A549 (cell line): Measurements from ENCODE around the gene HOMER1. TPM values are rescaled to one million over a fixed set of nuclear protein-coding genes. Genes with fewer than 3 reads are reported as not detected.

ENCODE experiments used
- ATAC-seq, 2 experiments: fragments of 200-7000 bp in 1 of 2; fragments of >200 bp in 1 of 2; cut with Nextera tagmentation in 1 of 2; cut with Tn5 transposase in 1 of 2; 3 replicates each; pipeline versions ENCODE4 v1.8.0 to v1.9.1; 2018 to 2020; ENCODE audit warnings: mild to moderate bottlenecking in 1 of 2, moderate library complexity in 1 of 2
- CTCF ChIA-PET: fragments of 300-600 bp; sonication (Branson Sonifier 250); formaldehyde crosslinking; extraction: SDS; loops from one replicate; lab custom pipeline; 2021; ENCODE audit warnings: antibody characterized with exemption, inconsistent platforms; lab: Yijun Ruan, JAX
- POLR2A ChIA-PET: fragments of 350-600 bp; formaldehyde crosslinking; extraction: SDS; loops from one replicate; lab custom pipeline; 2021; ENCODE audit warnings: antibody characterized with exemption, inconsistent platforms; lab: Yijun Ruan, JAX
- DNase-seq, 2 experiments: peaks; one replicate each; pipeline versions ENCODE4 v3.0.0 to v3.0.0-alpha.2; 2011 to 2016; ENCODE audit warnings: low read depth in 1 of 2, low spot score in 1 of 2
- FAIRE-seq: peaks from 2 replicates; lab custom pipeline; 2011; peaks lifted over from hg19 to GRCh38; lab: Jason Lieb, UNC
- H3K27ac ChIP-seq, 2 experiments: fragments of >200 bp; sonication (Bioruptor Twin); formaldehyde crosslinking; 3 replicates each; pipeline ENCODE4 v1.5.1; 2016 to 2017
- H3K4me1 ChIP-seq: fragments of >200 bp; sonication (Bioruptor Twin); formaldehyde crosslinking; 3 replicates; pipeline ENCODE4 v1.6.1; 2016
- H3K4me2 ChIP-seq: fragments of >200 bp; sonication (Bioruptor Twin); formaldehyde crosslinking; 3 replicates; pipeline ENCODE4 v1.6.1; 2016
- H3K4me3 ChIP-seq: fragments of >200 bp; sonication (Bioruptor Twin); formaldehyde crosslinking; 3 replicates; pipeline ENCODE4 v1.5.1; 2016
- H3K9me3 ChIP-seq: fragments of >200 bp; sonication (Bioruptor Twin); formaldehyde crosslinking; 3 replicates; pipeline ENCODE4 v1.6.1; 2016
- ATOH8 ChIP-seq: fragments of 250-450 bp; sonication (Bioruptor Pico); IDR thresholded peaks from 2 replicates; pipeline ENCODE4 v1.5.0; 2020; ENCODE audit warnings: low read depth, mild to moderate bottlenecking, moderate library complexity
- CBX2 ChIP-seq: fragments of 200-600 bp; sonication (generic); IDR thresholded peaks from 2 replicates; pipeline ENCODE4 v1.6.1; 2016; ENCODE audit warnings: low read depth, mild to moderate bottlenecking, borderline replicate concordance
- CEBPB ChIP-seq, 2 experiments: fragments of >200 bp in 1 of 2; sonication (Bioruptor Twin) in 1 of 2; formaldehyde crosslinking in 1 of 2; IDR thresholded peaks; 2 replicates each; pipeline ENCODE4 v1.6.1; 2012 to 2016
- EHMT2 ChIP-seq: fragments of 200-600 bp; sonication (generic); IDR thresholded peaks from 2 replicates; pipeline ENCODE4 v1.6.1; 2016; ENCODE audit warnings: antibody characterized with exemption, low read depth, mild to moderate bottlenecking, moderate library complexity
- ESRRA ChIP-seq: fragments of 150-350 bp; IDR thresholded peaks from 2 replicates; pipeline ENCODE4 v1.6.1; 2014; ENCODE audit warnings: mild to moderate bottlenecking, low read length, borderline replicate concordance
- GATA3 ChIP-seq: IDR thresholded peaks from 2 replicates; pipeline ENCODE4 v1.6.1; 2012; ENCODE audit warnings: borderline replicate concordance
- HOXB13 ChIP-seq: fragments of 250-450 bp; sonication (Bioruptor Pico); IDR thresholded peaks from 2 replicates; pipeline ENCODE4 v1.5.0; 2020; ENCODE audit warnings: low read depth, mild to moderate bottlenecking, moderate library complexity
- KDM5A ChIP-seq: fragments of 200-600 bp; sonication (generic); IDR thresholded peaks from 2 replicates; pipeline ENCODE4 v1.6.1; 2016; ENCODE audit warnings: antibody characterized with exemption, mild to moderate bottlenecking
- POLR2A ChIP-seq: IDR thresholded peaks from 2 replicates; pipeline ENCODE4 v1.6.1; 2012; ENCODE audit warnings: mild to moderate bottlenecking, low read length
- RAD21 ChIP-seq, 2 experiments: fragments of >200 bp in 1 of 2; sonication (Bioruptor Twin) in 1 of 2; formaldehyde crosslinking in 1 of 2; IDR thresholded peaks in 1 of 2; conservative IDR thresholded peaks in 1 of 2; 2 replicates in 1 of 2; 3 replicates in 1 of 2; pipeline ENCODE4 v1.6.1; 2012 to 2018; ENCODE audit warnings: inconsistent platforms in 1 of 2
- RARB ChIP-seq: fragments of 250-450 bp; sonication (Bioruptor Pico); IDR thresholded peaks from 2 replicates; pipeline ENCODE4 v1.8.0; 2021; ENCODE audit warnings: mild to moderate bottlenecking, moderate library complexity
- RCOR1 ChIP-seq: fragments of 150-350 bp; IDR thresholded peaks from 2 replicates; pipeline ENCODE4 v1.6.1; 2014; ENCODE audit warnings: antibody characterized with exemption, low read length, low read depth
- RFX5 ChIP-seq: fragments of 450-650 bp; IDR thresholded peaks from 2 replicates; pipeline ENCODE4 v1.7.1; 2014; ENCODE audit warnings: antibody characterized with exemption, mild to moderate bottlenecking, moderate library complexity
- SREBF2 ChIP-seq: fragments of 450-650 bp; IDR thresholded peaks from 2 replicates; pipeline ENCODE4 v1.6.1; 2014; ENCODE audit warnings: mild to moderate bottlenecking, moderate library complexity
- TFCP2L1 ChIP-seq: fragments of 250-450 bp; sonication (Bioruptor Pico); IDR thresholded peaks from 2 replicates; pipeline ENCODE4 v1.5.0; 2021; ENCODE audit warnings: mild to moderate bottlenecking
- ZC3H11A ChIP-seq: fragments of 450-650 bp; IDR thresholded peaks from 2 replicates; pipeline ENCODE4 v1.6.1; 2014; ENCODE audit warnings: antibody characterized with exemption, mild to moderate bottlenecking
- ZFP36 ChIP-seq: fragments of 450-650 bp; IDR thresholded peaks from 2 replicates; pipeline ENCODE4 v1.6.1; 2014; ENCODE audit warnings: borderline replicate concordance; ENCODE audit not compliant: partially characterized antibody
- WGBS: methylation state at CpG from one replicate; pipeline ENCODE4 v1.1.6; 2017; ENCODE audit errors: missing lambda C conversion rate; 5-methylcytosine and 5-hydroxymethylcytosine counted together
- polyA plus RNA-seq, 4 experiments: library from polyadenylated mRNA; depleted of rRNA in 3 of 4; stranded (reverse); fragments of >200 nt; fragmentation: RNase III in 1 of 4; extraction: RNeasy Plus Mini Kit Qiagen cat#74134 plus additional on column Dnase treatment in 1 of 4; gene quantifications; 2 replicates in 3 of 4; 3 replicates in 1 of 4; pipeline ENCODE4 v1.2.3, GENCODE V29; 2011 to 2017
- TF ChIP-seq, protein P1 (sequence below): fragments of 250-450 bp; sonication (Bioruptor Pico); IDR thresholded peaks from 2 replicates; pipeline ENCODE4 v1.5.0; 2021; ENCODE audit warnings: mild to moderate bottlenecking, moderate library complexity, borderline replicate concordance
- TF ChIP-seq, protein P2 (sequence below): IDR thresholded peaks from 2 replicates; pipeline ENCODE4 v1.6.1; 2012
- TF ChIP-seq, protein P3 (sequence below): fragments of 200-600 bp; sonication (generic); IDR thresholded peaks from 2 replicates; pipeline ENCODE4 v1.6.1; 2016; ENCODE audit warnings: antibody characterized with exemption, mild to moderate bottlenecking, moderate library complexity
- TF ChIP-seq, protein P4 (sequence below): fragments of >200 bp; sonication (Bioruptor Twin); formaldehyde crosslinking; IDR thresholded peaks from 2 replicates; pipeline ENCODE4 v1.6.1; 2016

The HOMER1 gene
- polyA plus RNA-seq, 2 of the 4 experiments (the other 2 are of a cell fraction), result 6.0 to 9.3 TPM

- ATAC-seq (no peak), DNase-seq (no peak), FAIRE-seq (no peak)
- Histone ChIP-seq H3K4me3 (no peak overlapping the region), H3K9me3 (peaks cover 23% of the 10 kb centered on the region), H3K4me2 (no peak overlapping the region), H3K4me1 (no peaks in the 10 kb centered on the region), H3K27ac (no peak overlapping the region)
- ChIA-PET POLR2A (no interaction called here), CTCF (no interaction called here)
- WGBS, result 37% methylated on average over 1 of the region's 1 CpG
- TF ChIP-seq RCOR1 (no peak), ZC3H11A (no peak), ATOH8 (CRISPR knock-in tag) (no peak), EHMT2 (no peak), ZFP36 (no peak), GATA3 (no peak)
These were observed 106.3 kb downstream of the HOMER1 start for GRCh38 chr5:79407591-79407990.

GRCh38 chr5:79401216-79401615 lies 112.7 kb downstream of the HOMER1 start:
- no peak for DNase-seq
- CTCF ChIA-PET, result no interaction called here
- ATAC-seq, result no peak
- POLR2A ChIA-PET, result interaction anchor here (0.7 kb wide), 1 partner anchor 7 kb away, joined by 11 read pairs; no protein-coding TSS in a partner anchor
- no peak for TF ChIP-seq HOXB13 (CRISPR knock-in tag)
- no peak for TF ChIP-seq ESRRA
- no peak for TF ChIP-seq RFX5
- TF ChIP-seq, all 56 proteins: peak for 0
- no peaks in the 10 kb centered on the region for H3K9me3 ChIP-seq
- H3K4me2 ChIP-seq, result no peak overlapping the region
- WGBS, result 95% methylated on average over 5 of the region's 5 CpGs
- no peaks in the 10 kb centered on the region for H3K4me1 ChIP-seq
- no peak for FAIRE-seq
- H3K4me3 ChIP-seq, result no peak overlapping the region
- H3K27ac ChIP-seq, result no peak overlapping the region

- no peak for ATAC-seq
- no peaks in the 10 kb centered on the region for H3K9me3 ChIP-seq
- ChIA-PET POLR2A (no interaction called here), CTCF (no interaction called here)
- DNase-seq, result no peak
- TF ChIP-seq ZFP36, result no peak
- TF ChIP-seq, protein P1, sequence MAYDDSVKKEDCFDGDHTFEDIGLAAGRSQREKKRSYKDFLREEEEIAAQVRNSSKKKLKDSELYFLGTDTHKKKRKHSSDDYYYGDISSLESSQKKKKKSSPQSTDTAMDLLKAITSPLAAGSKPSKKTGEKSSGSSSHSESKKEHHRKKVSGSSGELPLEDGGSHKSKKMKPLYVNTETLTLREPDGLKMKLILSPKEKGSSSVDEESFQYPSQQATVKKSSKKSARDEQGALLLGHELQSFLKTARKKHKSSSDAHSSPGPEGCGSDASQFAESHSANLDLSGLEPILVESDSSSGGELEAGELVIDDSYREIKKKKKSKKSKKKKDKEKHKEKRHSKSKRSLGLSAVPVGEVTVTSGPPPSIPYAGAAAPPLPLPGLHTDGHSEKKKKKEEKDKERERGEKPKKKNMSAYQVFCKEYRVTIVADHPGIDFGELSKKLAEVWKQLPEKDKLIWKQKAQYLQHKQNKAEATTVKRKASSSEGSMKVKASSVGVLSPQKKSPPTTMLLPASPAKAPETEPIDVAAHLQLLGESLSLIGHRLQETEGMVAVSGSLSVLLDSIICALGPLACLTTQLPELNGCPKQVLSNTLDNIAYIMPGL (CRISPR knock-in tag), result no peak
- no peak for TF ChIP-seq TFCP2L1 (CRISPR knock-in tag)
- TF ChIP-seq, protein P2, sequence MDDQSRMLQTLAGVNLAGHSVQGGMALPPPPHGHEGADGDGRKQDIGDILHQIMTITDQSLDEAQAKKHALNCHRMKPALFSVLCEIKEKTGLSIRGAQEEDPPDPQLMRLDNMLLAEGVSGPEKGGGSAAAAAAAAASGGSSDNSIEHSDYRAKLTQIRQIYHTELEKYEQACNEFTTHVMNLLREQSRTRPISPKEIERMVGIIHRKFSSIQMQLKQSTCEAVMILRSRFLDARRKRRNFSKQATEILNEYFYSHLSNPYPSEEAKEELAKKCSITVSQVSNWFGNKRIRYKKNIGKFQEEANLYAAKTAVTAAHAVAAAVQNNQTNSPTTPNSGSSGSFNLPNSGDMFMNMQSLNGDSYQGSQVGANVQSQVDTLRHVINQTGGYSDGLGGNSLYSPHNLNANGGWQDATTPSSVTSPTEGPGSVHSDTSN, result no peak
- no peak for TF ChIP-seq HOXB13 (CRISPR knock-in tag)
- TF ChIP-seq KDM5A, result no peak
- no peak for TF ChIP-seq SREBF2
- no peak for TF ChIP-seq CEBPB (IDR thresholded peaks at IDR 0.05)
- TF ChIP-seq RAD21 (conservative IDR thresholded peaks at IDR 0.05 in 1 of 2, IDR thresholded peaks at IDR 0.05 in 1 of 2), result no peak
- TF ChIP-seq POLR2A, result no peak
- TF ChIP-seq, protein P3, sequence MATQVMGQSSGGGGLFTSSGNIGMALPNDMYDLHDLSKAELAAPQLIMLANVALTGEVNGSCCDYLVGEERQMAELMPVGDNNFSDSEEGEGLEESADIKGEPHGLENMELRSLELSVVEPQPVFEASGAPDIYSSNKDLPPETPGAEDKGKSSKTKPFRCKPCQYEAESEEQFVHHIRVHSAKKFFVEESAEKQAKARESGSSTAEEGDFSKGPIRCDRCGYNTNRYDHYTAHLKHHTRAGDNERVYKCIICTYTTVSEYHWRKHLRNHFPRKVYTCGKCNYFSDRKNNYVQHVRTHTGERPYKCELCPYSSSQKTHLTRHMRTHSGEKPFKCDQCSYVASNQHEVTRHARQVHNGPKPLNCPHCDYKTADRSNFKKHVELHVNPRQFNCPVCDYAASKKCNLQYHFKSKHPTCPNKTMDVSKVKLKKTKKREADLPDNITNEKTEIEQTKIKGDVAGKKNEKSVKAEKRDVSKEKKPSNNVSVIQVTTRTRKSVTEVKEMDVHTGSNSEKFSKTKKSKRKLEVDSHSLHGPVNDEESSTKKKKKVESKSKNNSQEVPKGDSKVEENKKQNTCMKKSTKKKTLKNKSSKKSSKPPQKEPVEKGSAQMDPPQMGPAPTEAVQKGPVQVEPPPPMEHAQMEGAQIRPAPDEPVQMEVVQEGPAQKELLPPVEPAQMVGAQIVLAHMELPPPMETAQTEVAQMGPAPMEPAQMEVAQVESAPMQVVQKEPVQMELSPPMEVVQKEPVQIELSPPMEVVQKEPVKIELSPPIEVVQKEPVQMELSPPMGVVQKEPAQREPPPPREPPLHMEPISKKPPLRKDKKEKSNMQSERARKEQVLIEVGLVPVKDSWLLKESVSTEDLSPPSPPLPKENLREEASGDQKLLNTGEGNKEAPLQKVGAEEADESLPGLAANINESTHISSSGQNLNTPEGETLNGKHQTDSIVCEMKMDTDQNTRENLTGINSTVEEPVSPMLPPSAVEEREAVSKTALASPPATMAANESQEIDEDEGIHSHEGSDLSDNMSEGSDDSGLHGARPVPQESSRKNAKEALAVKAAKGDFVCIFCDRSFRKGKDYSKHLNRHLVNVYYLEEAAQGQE, result no peak
- no peak for TF ChIP-seq CBX2
- TF ChIP-seq GATA3, result no peak
- no peak for TF ChIP-seq RARB
- TF ChIP-seq, protein P4, sequence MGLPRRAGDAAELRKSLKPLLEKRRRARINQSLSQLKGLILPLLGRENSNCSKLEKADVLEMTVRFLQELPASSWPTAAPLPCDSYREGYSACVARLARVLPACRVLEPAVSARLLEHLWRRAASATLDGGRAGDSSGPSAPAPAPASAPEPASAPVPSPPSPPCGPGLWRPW, result no peak
- TF ChIP-seq ZC3H11A, result no peak
- TF ChIP-seq, all 56 proteins: peak for 0
- H3K4me2 ChIP-seq, result no peak overlapping the region
- H3K4me3 ChIP-seq, result no peak overlapping the region
- WGBS, result 88% methylated on average over 1 of the region's 1 CpG
- H3K4me1 ChIP-seq, result no peaks in the 10 kb centered on the region
- no peak for FAIRE-seq
- H3K27ac ChIP-seq, result no peak overlapping the region
These were observed 114.9 kb downstream of the HOMER1 start for GRCh38 chr5:79399046-79399445.
